ENCODE measurements around the gene SLC30A2. TPM values are rescaled to one million over a fixed set of nuclear protein-coding genes. Genes with fewer than 3 reads are reported as not detected.

Gene SLC30A2
- total and polyA plus RNA-seq, 2 of the 13 experiments (the other 11 are each of a cell fraction or from before 2014, with no cell fraction given): not detected

GRCh38 chr1:26035203-26035958 is 10.5 kb downstream of the SLC30A2 start (continued):
- TF ChIP-seq EEA1 (CRISPR knock-in tag; IDR thresholded peaks at IDR 0.05; ENCODE audit: borderline replicate concordance) (no peak), MTA3 (CRISPR knock-in tag; IDR thresholded peaks at IDR 0.05) (no peak), MTA1 (CRISPR knock-in tag; IDR thresholded peaks at IDR 0.05; ENCODE audit: borderline replicate concordance) (peak; percentile 47; the same call in 1 of the 2 replicates), ARID2 (CRISPR knock-in tag; IDR thresholded peaks at IDR 0.05; ENCODE audit: borderline replicate concordance) (no peak), ZNF10 (CRISPR knock-in tag; IDR thresholded peaks at IDR 0.05; ENCODE audit: borderline replicate concordance, low read depth) (no peak), ZNF280B (CRISPR knock-in tag; IDR thresholded peaks at IDR 0.05; ENCODE audit: borderline replicate concordance) (no peak), JUN (CRISPR knock-in tag; IDR thresholded peaks at IDR 0.05) (no peak), CBX5 (CRISPR knock-in tag; IDR thresholded peaks at IDR 0.05; ENCODE audit: borderline replicate concordance) (no peak), CBX2 (IDR thresholded peaks at IDR 0.05; ENCODE audit: low read depth, low read length) (no peak), CBX2 (CRISPR knock-in tag; IDR thresholded peaks at IDR 0.05; ENCODE audit: low read depth) (no peak), ZBTB8A (CRISPR knock-in tag; IDR thresholded peaks at IDR 0.05; ENCODE audit: borderline replicate concordance, low read depth) (no peak), MAZ (IDR thresholded peaks at IDR 0.05; ENCODE audit: borderline replicate concordance, low read depth, low read length) (no peak), MAZ (CRISPR knock-in tag; IDR thresholded peaks at IDR 0.05; ENCODE audit: low read depth) (no peak), ZBTB1 (CRISPR knock-in tag; IDR thresholded peaks at IDR 0.05; ENCODE audit: borderline replicate concordance) (no peak), KAT7 (CRISPR knock-in tag; IDR thresholded peaks at IDR 0.05; ENCODE audit: borderline replicate concordance) (peak; percentile 29; the same call in 1 of the 2 replicates), PAX8 (CRISPR knock-in tag; IDR thresholded peaks at IDR 0.05; ENCODE audit: borderline replicate concordance) (no peak), ZFP62 (CRISPR knock-in tag; IDR thresholded peaks at IDR 0.05) (no peak), SMC3 (IDR thresholded peaks at IDR 0.05; ENCODE audit: low read length) (no peak), SKIL (CRISPR knock-in tag; IDR thresholded peaks at IDR 0.05; ENCODE audit: borderline replicate concordance) (no peak), ZNF138 (CRISPR knock-in tag; IDR thresholded peaks at IDR 0.05; ENCODE audit: low read depth) (0 out of 2 replicates have a peak, but pooled peaks have one; percentile 38), GRHL1 (CRISPR knock-in tag; conservative IDR thresholded peaks at IDR 0.05) (no peak), ZNF678 (CRISPR knock-in tag; IDR thresholded peaks at IDR 0.05) (0 out of 2 replicates have a peak, but pooled peaks have one; percentile 61)
